COLO829 (cell line): Measurements from ENCODE around the gene PHB1.

Source experiments
- DNase-seq: peaks from one replicate; pipeline ENCODE4 v3.0.0; 2012; ENCODE audit warnings: low spot score

Gene PHB1

GRCh38 chr17:49414622-49415350, at the start of gene PHB1:
Gene PHB1 (minus strand): TSS chr17:49414882. CDS start chr17:49413264, 1,618 bp downstream.
- DNase-seq, result peak; percentile 97

GRCh38 chr17:49464049-49464448, 49.4 kb upstream of the PHB1 start:
- DNase-seq, result no peak

GRCh38 chr17:49461580-49461979, 46.9 kb upstream of the PHB1 start:
- DNase-seq, result no peak

- DNase-seq, result no peak
These were observed 45.7 kb upstream of the PHB1 start for GRCh38 chr17:49460401-49460800.

- no peak for DNase-seq
These were observed 44.8 kb upstream of the PHB1 start for GRCh38 chr17:49459401-49459984.

GRCh38 chr17:49457564-49458535, 43.2 kb upstream of the PHB1 start:
- no peak for DNase-seq

- DNase-seq, result peak; percentile 43
These were observed 41.7 kb upstream of the PHB1 start for GRCh38 chr17:49456183-49456965.

- no peak for DNase-seq
These were observed 40.7 kb upstream of the PHB1 start for GRCh38 chr17:49455272-49455861.

- DNase-seq, result peak; percentile 86
These were observed 39.4 kb upstream of the PHB1 start for GRCh38 chr17:49454050-49454449.

- no peak for DNase-seq
These were observed 38.0 kb upstream of the PHB1 start for GRCh38 chr17:49452661-49453060.

GRCh38 chr17:49452201-49452600, 37.5 kb upstream of the PHB1 start:
- no peak for DNase-seq

GRCh38 chr17:49450735-49451134, 36.1 kb upstream of the PHB1 start:
- no peak for DNase-seq

- no peak for DNase-seq
These were observed 35.5 kb upstream of the PHB1 start for GRCh38 chr17:49450181-49450580.

- no peak for DNase-seq
These were observed 33.1 kb upstream of the PHB1 start for GRCh38 chr17:49447628-49448302.

GRCh38 chr17:49445591-49445990, 30.9 kb upstream of the PHB1 start:
- DNase-seq, result no peak

- DNase-seq, result no peak
These were observed 29.7 kb upstream of the PHB1 start for GRCh38 chr17:49444384-49444783.

GRCh38 chr17:49443862-49444261, 29.2 kb upstream of the PHB1 start:
- peak; percentile 83 for DNase-seq

- no peak for DNase-seq
These were observed 27.4 kb upstream of the PHB1 start for GRCh38 chr17:49442041-49442440.

GRCh38 chr17:49441578-49441977, 26.9 kb upstream of the PHB1 start:
- no peak for DNase-seq

- DNase-seq, result no peak
These were observed 25.9 kb upstream of the PHB1 start for GRCh38 chr17:49440581-49440980.
